Renal cortical epithelial cell (primary cell): ENCODE measurements around the gene ZNHIT6. TPM values are rescaled to one million over a fixed set of nuclear protein-coding genes. Genes with fewer than 3 reads are reported as not detected.

Experiments
- DNase-seq: peaks from one replicate; pipeline ENCODE4 v3.0.0-alpha.2; 2011; ENCODE audit warnings: low read depth
- total RNA-seq: library from RNA; depleted of rRNA; stranded (reverse); fragments of >200 nt; gene quantifications from 2 replicates; pipeline ENCODE4 v1.2.3, GENCODE V29; 2014

ZNHIT6 gene
- total RNA-seq, 1 donor from 2014 or later = 27.3 TPM

DNA sequence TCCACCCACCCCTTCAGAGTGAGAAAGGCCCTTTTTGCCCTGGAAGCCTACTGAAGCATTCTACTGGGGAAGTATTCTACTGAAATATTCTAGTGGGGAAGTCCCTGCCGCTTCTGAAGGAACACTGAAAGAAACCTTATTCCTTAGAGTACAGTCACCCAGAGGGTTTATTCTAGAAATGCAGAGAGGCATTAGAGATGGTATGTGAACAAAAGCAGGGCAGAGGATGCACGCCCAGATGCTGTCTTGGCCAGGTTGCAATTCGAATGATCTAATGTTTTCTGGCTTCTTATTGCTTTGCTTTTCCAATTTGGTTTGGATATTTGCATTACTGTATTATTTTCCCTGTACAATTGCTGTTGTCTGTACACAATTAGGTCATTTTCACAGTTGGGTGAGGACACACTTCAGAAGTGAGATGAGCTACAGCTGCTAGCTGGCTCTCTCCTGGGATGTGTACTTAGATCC is 90.6 kb downstream of the ZNHIT6 start:
- peak; percentile 70 for DNase-seq

DNA sequence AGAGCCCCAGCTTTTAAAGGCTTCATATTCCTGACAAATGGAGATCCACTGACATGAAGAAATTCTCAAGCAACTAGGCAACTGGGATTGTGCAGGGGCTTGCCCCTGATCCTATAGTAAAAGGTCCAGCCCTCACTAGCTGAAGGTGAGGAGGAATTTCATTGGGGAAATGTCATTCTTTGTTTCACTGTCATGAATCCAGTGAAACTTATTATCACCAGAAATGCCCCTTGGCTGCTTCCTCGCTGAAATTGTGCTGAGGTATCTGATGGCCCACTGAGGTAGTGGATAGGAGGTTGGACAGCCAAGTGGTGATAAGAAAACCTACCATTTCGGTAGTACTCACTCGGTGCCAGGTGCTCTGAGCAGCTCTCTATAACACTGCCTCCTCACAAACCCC is 91.5 kb downstream of the ZNHIT6 start:
- DNase-seq = no peak

DNA sequence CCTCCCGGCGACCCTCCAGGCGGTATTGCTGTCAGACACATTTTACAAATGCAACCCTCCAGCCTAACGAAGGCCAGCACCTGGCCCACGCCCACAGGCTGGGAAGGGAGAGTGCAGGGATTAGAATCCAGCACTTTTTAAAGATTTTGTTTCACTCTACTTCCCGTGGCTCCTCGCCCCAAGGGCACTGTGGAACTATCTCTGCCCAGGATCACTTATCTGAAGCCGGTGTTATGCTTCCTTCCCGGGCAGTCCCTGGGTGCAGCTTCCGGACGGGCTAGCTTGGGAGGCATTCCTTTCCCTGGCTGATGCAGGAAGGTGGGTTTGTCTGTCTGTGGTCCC is 91.9 kb downstream of the ZNHIT6 start:
- DNase-seq = no peak

DNA sequence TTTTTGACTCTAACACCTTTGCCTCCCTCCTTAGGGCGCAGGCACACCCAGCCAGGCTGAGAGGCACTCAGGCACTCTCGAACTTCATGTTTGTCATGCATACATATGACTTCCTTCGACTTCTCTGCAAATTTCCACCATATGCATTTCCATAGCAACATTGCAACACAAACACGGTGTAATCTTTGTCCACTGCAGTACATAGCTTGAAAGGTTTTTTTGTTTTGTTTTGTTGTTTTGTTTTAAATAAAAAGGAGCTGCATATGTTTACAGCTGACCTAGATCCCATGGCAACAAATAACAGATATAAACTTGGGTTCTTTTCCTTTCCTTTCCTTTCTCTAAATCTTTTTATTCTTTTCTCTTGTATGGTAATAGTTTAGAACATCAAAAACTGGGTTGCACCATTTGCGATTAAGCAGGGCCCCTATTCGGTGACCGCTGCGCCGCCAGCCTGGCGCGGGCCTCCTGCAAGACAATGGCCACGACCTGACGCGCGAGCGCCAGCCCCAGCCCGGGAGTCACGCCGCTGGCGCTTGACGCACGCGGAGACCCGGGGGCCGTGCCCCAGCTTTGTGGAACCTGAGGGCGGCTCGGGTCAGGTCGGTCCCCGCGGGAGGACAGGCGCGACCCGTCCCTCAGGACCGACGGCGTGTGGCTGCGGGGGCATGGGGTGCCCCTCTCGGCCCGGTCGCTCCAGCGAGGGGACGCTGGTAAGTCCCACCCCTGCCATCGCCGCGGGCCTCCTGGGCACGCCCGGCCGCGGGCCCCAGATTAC is 92.5 kb downstream of the ZNHIT6 start:
- DNase-seq = no peak

DNA sequence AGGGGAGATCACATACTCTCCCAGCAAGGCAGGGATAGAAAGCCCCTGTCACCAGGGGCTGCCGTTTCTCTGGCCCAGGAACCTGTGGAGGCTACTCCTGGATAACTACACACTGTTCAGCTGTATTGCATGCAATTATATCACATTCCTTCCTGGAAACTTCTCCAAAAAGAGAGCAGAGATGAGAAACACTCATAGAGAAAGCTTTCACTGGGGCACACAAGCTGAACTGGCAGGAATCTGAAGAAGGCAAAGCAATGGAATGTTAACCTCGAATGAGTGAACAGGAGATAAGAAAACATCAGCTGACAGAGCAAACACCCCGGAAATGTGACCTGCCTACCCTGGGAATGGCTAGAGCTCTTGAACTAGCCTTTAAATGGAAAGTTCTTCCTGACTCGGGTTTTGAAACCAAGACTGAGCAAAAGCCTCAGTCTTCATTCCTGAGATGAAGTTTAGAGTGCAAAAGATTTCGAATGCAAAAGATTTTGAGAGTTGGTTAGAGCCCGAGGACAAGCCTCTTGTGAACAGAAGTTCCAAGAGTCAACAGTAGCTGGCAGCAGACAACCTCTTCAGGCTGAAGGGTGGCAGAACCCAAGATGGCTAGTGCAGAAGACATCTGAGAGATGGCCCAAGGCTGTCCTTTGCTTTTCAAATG is 95.4 kb downstream of the ZNHIT6 start:
- peak; percentile 97 for DNase-seq

DNA sequence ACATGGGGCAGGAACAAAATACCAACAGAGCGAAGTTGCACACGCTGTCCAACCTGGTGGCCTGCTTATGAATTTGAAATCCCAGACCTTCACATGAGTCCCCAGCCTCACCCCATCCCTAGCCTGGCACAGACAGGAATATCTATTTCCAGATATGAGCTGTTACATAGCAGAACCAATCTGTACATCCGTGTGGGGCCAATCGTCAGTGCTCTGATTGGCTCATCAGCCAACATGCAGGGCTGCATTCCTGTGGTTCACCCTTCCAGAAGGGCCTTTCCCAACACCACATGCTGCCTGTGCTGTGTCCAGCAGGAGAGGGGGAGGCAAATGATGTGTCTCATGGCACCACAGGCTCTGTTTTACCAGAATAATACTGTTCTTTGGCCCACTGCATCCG is 96.4 kb downstream of the ZNHIT6 start:
- DNase-seq = peak; percentile 98

DNA sequence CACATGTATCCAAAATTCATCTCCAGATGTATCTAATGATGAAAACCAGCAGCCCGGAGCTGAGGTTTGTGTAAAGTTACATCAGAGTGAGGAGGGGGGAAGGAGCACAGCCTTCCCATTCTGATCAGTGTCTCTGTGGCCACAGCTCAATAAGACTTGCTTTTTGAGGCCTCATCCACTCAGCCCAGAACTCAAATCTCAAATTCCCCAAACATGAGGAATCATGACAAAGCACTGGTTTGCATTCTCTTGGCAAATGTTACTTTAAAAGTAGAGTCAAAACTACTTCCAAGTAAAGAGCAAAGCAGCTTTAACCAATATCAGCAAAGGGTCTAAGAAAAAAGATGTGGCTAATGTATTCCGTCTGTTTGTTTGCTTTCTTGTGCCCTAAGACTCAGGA is 96.8 kb downstream of the ZNHIT6 start:
- peak; percentile 79 for DNase-seq

DNA sequence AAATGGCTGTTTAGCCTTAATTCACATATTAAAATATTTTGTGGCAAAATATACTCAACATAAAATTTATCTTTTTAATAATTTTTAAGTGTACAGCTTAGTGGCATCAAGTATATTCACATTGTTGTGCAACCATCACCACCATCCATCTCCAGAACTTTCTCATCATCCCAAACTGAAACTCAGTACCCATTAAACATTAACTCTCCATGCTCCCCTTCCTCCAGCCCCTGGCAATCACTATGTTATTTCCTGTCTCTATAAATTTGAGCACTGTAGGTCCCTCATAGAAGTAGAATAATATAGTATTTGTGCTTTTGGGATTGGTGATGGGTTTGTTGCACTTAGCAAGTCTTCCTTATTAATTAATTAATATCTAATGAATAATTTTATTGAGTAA is 98.3 kb downstream of the ZNHIT6 start:
- DNase-seq = peak; percentile 78

DNA sequence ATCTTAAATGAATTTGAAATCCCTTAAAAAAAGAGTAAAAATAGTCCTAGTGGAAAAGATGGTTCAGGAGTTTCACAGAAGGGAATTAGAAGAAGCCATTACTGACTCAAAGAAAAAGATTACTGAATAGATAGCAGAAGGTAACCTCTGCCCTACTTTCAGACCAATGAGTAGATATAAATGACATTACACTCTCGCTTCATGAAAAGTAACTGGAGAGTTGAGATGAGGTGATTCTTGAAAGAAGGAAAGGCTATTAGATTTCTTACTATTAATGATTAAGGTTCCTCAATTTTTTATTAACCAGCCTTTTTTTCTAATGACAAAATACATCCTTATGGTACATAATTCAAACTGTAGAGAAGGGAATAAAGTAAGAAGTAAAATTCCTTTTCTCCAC is 99.4 kb downstream of the ZNHIT6 start:
- peak; percentile 75 for DNase-seq

DNA sequence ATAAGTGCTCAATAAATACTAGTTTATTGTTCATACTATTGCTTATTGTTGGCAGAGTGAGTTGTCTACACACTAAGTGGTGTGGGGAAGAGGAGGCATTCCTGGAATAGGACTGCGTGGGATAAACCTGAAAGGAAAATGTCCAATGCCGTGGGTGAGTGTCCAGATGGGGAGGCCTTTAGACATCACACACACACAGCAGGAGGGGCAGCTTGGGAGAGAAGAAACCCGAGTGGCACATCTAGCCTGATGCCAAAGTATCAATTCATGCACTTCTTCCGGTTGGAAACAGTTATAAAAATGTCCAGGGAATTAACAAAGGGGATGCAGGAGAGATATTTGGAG is 100.3 kb downstream of the ZNHIT6 start:
- no peak for DNase-seq

DNA sequence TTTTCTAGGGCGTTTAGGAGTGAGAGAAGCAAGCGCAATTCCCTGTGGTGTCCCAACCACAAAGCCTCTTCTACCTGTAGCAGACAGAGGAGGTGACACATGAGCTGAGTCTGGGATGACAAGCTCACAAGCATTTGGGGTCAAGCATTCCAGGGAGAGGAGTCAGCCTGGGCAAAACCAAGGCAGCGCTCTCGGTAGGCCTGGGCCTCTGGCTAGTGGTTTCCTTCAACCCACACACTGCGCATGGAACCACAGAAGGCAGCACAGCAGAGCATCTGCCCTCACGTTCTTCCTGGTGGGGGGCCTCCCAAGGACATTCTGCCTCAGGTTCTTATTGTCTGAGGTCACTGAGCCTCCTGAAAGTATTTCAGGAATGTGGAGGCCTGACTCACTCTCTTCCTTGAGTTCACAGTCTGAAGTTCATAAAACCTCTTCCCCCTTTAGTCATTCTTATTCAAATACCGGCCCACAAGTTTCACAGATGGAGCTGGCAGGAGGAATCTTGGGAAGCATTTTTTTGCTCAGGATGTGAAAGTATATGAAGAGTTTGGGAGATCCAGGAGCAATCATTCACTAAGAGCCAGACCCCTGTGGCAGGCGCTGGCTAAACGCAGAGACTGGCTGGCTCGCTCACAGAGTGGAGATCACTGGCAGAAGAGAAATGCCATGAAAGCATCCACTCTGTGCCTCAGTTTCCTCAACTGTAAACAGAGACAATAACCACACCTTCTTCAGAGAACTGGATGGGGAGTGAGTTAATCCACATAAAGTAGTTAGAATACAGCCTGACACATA is 100.9 kb downstream of the ZNHIT6 start:
- peak; percentile 100 for DNase-seq

DNA sequence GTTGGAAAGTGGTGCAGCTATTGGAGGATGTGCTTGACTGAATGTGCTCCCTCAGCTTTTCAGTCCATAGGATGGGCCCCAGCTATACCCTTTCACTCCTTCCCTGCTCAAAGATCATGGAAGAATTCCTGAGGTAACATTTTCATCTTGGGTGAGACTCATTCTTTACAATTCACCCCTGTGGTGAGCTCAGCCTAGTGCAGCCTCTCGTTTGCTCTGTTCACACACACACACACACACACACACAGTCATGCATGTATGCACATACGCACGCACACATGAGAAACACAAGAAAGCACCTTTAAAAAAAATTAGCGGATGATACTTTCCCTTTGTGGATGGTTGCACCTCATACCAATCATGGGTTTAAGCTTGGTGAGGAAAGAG is 101.8 kb downstream of the ZNHIT6 start:
- DNase-seq = no peak

DNA sequence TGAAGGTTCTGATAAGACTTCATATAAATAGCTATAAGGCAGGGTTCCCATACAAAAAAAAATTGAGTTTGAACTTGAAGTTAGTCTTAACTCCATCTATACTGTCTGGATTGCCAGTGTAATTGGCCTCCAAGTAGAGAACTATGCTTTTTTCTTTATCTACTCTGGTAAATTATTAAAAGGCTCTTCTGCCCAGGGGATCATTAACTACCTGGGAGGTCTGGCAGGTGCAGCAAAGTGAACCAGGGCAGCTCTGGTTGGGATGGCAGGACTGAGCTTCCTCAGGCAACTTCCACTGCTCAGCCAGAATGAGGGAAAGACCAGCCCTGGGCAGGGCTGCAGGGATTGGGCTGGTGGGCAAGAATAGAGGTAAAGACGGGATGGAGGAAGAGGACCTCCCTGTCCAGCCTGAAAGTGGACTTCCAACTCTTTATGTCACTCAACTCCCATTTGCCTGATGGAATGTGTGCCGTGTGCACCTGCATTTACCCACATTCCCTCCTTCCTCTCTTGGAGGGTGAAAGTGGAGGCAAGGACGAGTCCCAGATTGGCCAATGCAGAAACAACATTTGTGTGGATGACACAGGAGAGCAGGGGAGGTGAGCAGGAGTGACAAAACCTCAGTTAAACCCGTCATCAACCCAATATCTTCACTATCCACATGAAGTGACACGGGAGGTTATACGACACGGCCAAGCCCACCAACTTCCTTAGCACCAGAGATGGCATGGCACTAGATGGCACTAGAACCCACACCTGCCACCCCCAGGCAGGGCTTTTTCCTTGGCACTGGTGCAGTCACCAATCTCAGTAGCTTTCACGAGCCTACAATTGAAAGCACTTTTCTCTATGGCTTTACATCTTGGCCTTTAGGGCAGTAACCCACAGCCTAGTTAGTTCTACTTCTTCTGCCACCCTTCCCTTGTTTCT is 102.5 kb downstream of the ZNHIT6 start:
- DNase-seq = peak; percentile 62

DNA sequence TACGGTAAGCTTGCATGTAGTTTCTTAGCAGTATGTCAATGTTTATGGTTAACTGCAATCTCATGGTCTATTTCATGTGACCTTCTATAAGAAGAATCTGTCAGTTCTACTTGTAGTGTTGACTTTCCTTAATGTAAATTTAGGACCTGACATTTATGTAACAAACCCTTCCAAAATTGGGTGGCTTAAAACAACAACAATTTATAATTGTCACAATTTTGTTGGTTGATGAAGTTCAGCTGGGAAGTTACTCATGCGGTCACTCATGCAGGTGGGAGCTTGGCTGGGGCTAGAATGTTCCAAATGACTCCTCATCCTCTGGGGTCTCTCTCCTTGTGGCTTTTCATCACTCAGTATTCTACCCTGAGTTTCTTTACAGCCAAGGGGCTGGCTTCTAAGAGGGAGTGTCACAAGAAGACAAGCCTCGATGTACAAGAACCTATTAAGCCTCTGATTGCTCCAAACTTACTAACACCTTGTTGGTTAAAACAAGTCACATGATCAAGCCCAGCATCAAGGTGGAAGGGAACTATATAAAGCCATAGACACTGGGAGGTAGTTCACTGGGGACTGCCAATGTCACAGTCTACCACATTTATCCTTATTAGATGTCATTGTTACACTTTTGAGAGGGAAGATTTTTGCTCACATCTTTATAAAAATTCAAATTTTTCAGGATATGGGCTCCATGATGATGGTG is 103.8 kb downstream of the ZNHIT6 start:
- no peak for DNase-seq

DNA sequence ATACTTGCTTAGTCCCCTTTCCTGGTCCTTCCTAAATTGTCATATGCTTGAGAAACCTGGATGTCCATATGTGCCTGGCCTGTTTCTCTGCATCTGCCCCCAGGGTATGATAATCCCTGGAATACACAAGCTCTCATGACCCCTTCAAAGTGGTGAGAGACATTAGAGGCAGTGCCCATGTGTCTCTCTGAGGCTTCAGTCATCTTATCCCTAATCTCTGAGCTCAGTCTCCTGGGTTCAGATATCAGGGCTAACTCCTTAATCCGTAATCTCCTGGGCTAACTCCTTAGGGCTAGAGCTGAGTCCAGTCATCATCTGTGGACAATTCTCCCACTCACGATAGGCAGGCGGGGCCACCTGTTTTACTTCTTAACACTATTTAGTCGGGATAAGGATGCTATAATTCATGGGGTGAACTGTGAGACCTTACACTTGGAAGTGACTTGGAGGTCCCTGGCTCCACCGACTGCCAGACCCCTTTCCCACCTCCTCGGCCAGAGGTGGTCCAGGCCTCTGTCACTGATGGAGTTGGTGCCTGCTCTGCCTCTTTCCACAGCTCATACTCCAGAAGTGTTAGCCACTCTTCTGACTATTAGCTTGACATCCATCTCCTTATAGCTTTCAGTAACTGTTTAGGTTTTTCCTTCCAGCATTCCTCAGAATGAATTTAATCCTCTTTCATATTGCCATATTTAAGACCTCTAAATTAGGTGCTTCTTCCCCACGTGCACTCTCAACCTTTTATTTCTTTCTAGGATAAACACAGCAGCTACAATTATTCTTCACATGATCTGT is 105.0 kb downstream of the ZNHIT6 start:
- no peak for DNase-seq

DNA sequence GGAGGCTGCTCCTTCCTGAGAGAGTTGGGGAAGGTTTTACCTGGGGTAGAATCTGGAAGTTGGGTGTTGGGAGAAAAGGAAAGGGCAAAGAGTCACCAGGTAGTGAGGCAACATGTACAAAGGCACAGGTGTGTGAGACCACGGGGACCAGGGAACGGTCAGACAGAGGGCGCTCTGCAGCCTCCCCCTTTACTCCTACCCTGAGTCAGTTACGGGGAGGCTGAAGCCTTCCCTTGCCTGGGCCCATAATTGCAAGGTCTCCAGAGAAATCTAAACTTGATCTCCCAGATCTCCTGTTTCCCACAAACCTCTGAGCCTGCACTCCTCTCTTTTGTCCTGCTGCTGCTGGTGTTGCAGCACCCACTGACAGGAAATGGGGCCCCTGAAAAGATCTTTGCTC is 105.7 kb downstream of the ZNHIT6 start:
- DNase-seq = no peak

DNA sequence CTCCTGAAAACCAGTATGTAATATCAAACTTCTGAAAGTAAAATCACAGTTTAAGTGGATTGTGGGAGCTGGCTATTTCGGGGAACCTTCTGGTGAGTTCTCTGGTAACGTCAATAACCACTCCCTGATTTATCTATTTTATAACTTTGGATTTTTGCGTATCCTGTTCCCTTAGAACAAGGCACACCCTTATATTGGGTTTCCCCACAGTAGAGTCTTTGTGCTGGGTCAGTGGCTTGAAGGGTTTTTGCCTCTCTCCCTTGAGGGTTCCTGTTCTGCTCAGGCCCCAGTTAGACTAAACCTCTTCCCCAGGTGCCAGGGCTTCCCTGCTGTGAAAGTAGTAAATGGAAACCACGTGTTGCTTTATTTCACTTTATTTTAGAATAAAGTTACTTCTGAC is 106.3 kb downstream of the ZNHIT6 start:
- DNase-seq = no peak

DNA sequence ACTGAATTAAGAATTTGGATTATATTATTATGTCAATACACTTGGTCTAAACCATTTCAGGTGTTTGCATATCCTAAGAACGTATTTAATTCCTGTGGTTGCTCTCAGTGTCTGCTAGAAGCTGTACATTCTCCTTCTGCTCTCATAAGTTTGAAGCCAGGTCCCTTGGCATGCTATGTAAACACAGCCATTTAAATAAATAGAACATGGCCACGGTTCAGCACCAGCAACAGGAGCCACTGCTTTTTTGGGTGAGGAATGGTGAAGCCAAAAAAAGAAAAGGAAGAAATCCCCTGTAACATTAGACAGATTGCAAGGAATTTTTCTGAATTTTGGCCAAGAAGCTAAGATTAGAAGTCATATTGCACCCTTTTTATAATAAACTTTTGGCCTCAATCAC is 108.6 kb downstream of the ZNHIT6 start:
- DNase-seq = no peak
